Measurements from ENCODE around the gene FBXL14.

FBXL14 gene

GRCh38 chr12:1592444-1593173, 1.8 kb downstream of the FBXL14 start:
- DNase-seq = peak; percentile 41

GRCh38 chr12:1591543-1591942, 2.8 kb downstream of the FBXL14 start:
- DNase-seq = no peak

GRCh38 chr12:1591034-1591433, 3.3 kb downstream of the FBXL14 start:
- DNase-seq = no peak

- DNase-seq = no peak
Observed at GRCh38 chr12:1590221-1590979, 4.0 kb downstream of the FBXL14 start.

GRCh38 chr12:1588575-1588947, 5.8 kb downstream of the FBXL14 start:
- DNase-seq = no peak

- DNase-seq = no peak
Observed at GRCh38 chr12:1587927-1588574, 6.3 kb downstream of the FBXL14 start.

GRCh38 chr12:1584326-1584725, 10.1 kb downstream of the FBXL14 start:
- DNase-seq = no peak

GRCh38 chr12:1583421-1584078, 10.8 kb downstream of the FBXL14 start:
- peak; percentile 52 for DNase-seq

- DNase-seq = no peak
Observed at GRCh38 chr12:1582709-1583050, 11.7 kb downstream of the FBXL14 start.

- DNase-seq = no peak
Observed at GRCh38 chr12:1581973-1582708, 12.2 kb downstream of the FBXL14 start.

GRCh38 chr12:1580526-1580925, 13.9 kb downstream of the FBXL14 start:
- DNase-seq = no peak

GRCh38 chr12:1579651-1580435, 14.5 kb downstream of the FBXL14 start:
- no peak for DNase-seq

- no peak for DNase-seq
Observed at GRCh38 chr12:1576410-1577241, 17.8 kb downstream of the FBXL14 start.

- no peak for DNase-seq
Observed at GRCh38 chr12:1575408-1576401, 18.7 kb downstream of the FBXL14 start.

GRCh38 chr12:1574865-1575259, 19.5 kb downstream of the FBXL14 start:
- DNase-seq = no peak

GRCh38 chr12:1573960-1574864, 20.2 kb downstream of the FBXL14 start:
- DNase-seq = no peak

- no peak for DNase-seq
Observed at GRCh38 chr12:1572731-1573130, 21.6 kb downstream of the FBXL14 start.

GRCh38 chr12:1567852-1568251, 26.5 kb downstream of the FBXL14 start:
- DNase-seq = no peak
